ENCODE results near the gene MTA1. TPM values are rescaled to one million over a fixed set of nuclear protein-coding genes. Genes with fewer than 3 reads are reported as not detected.

The MTA1 gene
- polyA plus RNA-seq, 1 of the 3 experiments (the other 2 are of a cell fraction): 96.3 TPM

DNA sequence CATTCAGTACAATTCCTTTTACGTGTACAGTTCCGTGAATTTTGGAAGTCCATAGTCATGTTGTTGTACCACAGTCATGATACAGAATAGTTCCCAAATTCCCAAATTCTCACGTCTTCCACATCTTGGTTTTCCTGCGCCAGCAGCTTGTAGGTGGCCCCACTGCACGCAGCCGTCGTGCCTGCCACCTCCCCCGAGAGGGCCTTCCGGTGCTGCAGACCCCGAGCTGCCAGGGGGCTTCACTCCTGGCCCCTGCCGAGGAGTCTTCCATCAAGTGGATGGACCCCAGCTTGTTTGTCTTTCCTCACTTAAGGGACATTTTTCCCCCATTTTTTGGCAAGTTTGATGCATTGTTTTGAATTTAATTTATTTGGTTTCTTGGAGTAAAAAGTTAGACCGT, 16.8 kb downstream of the MTA1 start:
- 96% methylated on average over 12 of the region's 12 CpGs for WGBS (ENCODE audit: low lambda C conversion rate)
- no peak for TF ChIP-seq JUND (IDR thresholded peaks at IDR 0.05)
- no peak for TF ChIP-seq RFX5 (IDR thresholded peaks at IDR 0.05; ENCODE audit: low read length)
- no peak for TF ChIP-seq POLR2AphosphoS5 (IDR thresholded peaks at IDR 0.05; ENCODE audit: low read depth, low read length)
- no peak for TF ChIP-seq RXRA (IDR thresholded peaks at IDR 0.05; ENCODE audit: borderline replicate concordance, low read depth)
- TF ChIP-seq SMC3 (IDR thresholded peaks at IDR 0.05; ENCODE audit: low read depth, low read length): no peak
- TF ChIP-seq, protein P1, sequence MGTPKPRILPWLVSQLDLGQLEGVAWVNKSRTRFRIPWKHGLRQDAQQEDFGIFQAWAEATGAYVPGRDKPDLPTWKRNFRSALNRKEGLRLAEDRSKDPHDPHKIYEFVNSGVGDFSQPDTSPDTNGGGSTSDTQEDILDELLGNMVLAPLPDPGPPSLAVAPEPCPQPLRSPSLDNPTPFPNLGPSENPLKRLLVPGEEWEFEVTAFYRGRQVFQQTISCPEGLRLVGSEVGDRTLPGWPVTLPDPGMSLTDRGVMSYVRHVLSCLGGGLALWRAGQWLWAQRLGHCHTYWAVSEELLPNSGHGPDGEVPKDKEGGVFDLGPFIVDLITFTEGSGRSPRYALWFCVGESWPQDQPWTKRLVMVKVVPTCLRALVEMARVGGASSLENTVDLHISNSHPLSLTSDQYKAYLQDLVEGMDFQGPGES (IDR thresholded peaks at IDR 0.05; ENCODE audit: low read depth, low read length): no peak
- TF ChIP-seq RAD21 (IDR thresholded peaks at IDR 0.05; ENCODE audit: low read length): no peak
- TF ChIP-seq, protein P2, sequence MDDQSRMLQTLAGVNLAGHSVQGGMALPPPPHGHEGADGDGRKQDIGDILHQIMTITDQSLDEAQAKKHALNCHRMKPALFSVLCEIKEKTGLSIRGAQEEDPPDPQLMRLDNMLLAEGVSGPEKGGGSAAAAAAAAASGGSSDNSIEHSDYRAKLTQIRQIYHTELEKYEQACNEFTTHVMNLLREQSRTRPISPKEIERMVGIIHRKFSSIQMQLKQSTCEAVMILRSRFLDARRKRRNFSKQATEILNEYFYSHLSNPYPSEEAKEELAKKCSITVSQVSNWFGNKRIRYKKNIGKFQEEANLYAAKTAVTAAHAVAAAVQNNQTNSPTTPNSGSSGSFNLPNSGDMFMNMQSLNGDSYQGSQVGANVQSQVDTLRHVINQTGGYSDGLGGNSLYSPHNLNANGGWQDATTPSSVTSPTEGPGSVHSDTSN (IDR thresholded peaks at IDR 0.05): no peak
- no peak for TF ChIP-seq NFIC (IDR thresholded peaks at IDR 0.05; ENCODE audit: borderline replicate concordance)
- TF ChIP-seq NRF1 (IDR thresholded peaks at IDR 0.05; ENCODE audit: low read depth, low read length): no peak
- no peak for TF ChIP-seq EP300 (IDR thresholded peaks at IDR 0.05; ENCODE audit: borderline replicate concordance in 1 of 2, low read depth in 1 of 2, low read length in 1 of 2)
- TF ChIP-seq, protein P3, sequence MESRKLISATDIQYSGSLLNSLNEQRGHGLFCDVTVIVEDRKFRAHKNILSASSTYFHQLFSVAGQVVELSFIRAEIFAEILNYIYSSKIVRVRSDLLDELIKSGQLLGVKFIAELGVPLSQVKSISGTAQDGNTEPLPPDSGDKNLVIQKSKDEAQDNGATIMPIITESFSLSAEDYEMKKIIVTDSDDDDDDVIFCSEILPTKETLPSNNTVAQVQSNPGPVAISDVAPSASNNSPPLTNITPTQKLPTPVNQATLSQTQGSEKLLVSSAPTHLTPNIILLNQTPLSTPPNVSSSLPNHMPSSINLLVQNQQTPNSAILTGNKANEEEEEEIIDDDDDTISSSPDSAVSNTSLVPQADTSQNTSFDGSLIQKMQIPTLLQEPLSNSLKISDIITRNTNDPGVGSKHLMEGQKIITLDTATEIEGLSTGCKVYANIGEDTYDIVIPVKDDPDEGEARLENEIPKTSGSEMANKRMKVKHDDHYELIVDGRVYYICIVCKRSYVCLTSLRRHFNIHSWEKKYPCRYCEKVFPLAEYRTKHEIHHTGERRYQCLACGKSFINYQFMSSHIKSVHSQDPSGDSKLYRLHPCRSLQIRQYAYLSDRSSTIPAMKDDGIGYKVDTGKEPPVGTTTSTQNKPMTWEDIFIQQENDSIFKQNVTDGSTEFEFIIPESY (IDR thresholded peaks at IDR 0.05; ENCODE audit: borderline replicate concordance, low read depth): no peak
- TF ChIP-seq, protein P4, sequence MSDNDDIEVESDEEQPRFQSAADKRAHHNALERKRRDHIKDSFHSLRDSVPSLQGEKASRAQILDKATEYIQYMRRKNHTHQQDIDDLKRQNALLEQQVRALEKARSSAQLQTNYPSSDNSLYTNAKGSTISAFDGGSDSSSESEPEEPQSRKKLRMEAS (IDR thresholded peaks at IDR 0.05; ENCODE audit: low read depth): no peak
- TF ChIP-seq GABPA (IDR thresholded peaks at IDR 0.05; ENCODE audit: low read depth): no peak
- no peak for TF ChIP-seq EZH2phosphoT487 (IDR thresholded peaks at IDR 0.05; ENCODE audit: borderline replicate concordance, low read depth)
- no peak for TF ChIP-seq TEAD4 (IDR thresholded peaks at IDR 0.05; ENCODE audit: borderline replicate concordance, insufficient read depth)
- TF ChIP-seq, protein P5, sequence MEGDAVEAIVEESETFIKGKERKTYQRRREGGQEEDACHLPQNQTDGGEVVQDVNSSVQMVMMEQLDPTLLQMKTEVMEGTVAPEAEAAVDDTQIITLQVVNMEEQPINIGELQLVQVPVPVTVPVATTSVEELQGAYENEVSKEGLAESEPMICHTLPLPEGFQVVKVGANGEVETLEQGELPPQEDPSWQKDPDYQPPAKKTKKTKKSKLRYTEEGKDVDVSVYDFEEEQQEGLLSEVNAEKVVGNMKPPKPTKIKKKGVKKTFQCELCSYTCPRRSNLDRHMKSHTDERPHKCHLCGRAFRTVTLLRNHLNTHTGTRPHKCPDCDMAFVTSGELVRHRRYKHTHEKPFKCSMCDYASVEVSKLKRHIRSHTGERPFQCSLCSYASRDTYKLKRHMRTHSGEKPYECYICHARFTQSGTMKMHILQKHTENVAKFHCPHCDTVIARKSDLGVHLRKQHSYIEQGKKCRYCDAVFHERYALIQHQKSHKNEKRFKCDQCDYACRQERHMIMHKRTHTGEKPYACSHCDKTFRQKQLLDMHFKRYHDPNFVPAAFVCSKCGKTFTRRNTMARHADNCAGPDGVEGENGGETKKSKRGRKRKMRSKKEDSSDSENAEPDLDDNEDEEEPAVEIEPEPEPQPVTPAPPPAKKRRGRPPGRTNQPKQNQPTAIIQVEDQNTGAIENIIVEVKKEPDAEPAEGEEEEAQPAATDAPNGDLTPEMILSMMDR (IDR thresholded peaks at IDR 0.05): no peak
- Histone ChIP-seq H2AFZ (ENCODE audit: low read depth) (no peak overlapping the region), H3K9me3 (no peaks in the 10 kb centered on the region), H3K4me2 (no peak overlapping the region), H3K36me3 (replicated peaks in 1 of 2; ENCODE audit: control insufficient read depth in 1 of 2, insufficient read depth in 2 of 2, low read length in 1 of 2) (peaks cover 9 to 15% of the 10 kb centered on the region in 2 experiments), H3F3A (replicated peaks; ENCODE audit: insufficient read depth) (peaks cover 5% of the 10 kb centered on the region), H3K27me3 (ENCODE audit: insufficient read depth) (no peaks in the 10 kb centered on the region), H3K79me2 (ENCODE audit: insufficient read depth) (peaks cover 88% of the 10 kb centered on the region), H3K9ac (no peak overlapping the region), H3K4me1 (ENCODE audit: control insufficient read depth in 1 of 2, insufficient read depth in 2 of 2, low read depth in 1 of 2, low read length in 1 of 2) (peaks cover 0 to 8% of the 10 kb centered on the region in 2 experiments; a peak in 1 of 4 replicates), H3K4me3 (ENCODE audit: low read depth in 2 of 2, low read length in 1 of 2) (no peak overlapping the region), H3K9me2 (no peaks in the 10 kb centered on the region), H4K20me1 (ENCODE audit: insufficient read depth) (peaks cover 85% of the 10 kb centered on the region), H3K27ac (ENCODE audit: low read depth in 2 of 2, low read length in 1 of 2) (no peak overlapping the region)
- POLR2A ChIA-PET: no interaction called here
- CTCF ChIA-PET: interaction anchor here (0.8 to 3.8 kb wide), 6 partner anchors 11 to 53 kb away, joined by 3 to 18 read pairs (median 6); no protein-coding TSS in a partner anchor
- no peak for DNase-seq
